H1 (cell line): ENCODE data around the gene INHBB. TPM values are rescaled to one million over a fixed set of nuclear protein-coding genes. Genes with fewer than 3 reads are reported as not detected.

Experiments used
- CTCF ChIA-PET: fragments of 300-600 bp; sonication (Branson Sonifier 250); formaldehyde crosslinking; loops from one replicate; lab custom pipeline; 2021; ENCODE audit not compliant: partially characterized antibody; lab: Charles Lee
- POLR2A ChIA-PET: fragments of 300-600 bp; sonication (Branson Sonifier 250); formaldehyde crosslinking; loops from one replicate; lab custom pipeline; 2021; ENCODE audit warnings: inconsistent platforms; ENCODE audit not compliant: partially characterized antibody; lab: Charles Lee
- DNase-seq, 2 experiments: peaks; one replicate each; pipeline versions ENCODE4 v3.0.0 to v3.0.0-alpha.2; 2010 to 2022; ENCODE audit warnings: low spot score in 2 of 2, low read depth in 1 of 2, mixed read lengths in 1 of 2
- FAIRE-seq: peaks from 2 replicates; lab custom pipeline; 2011; peaks lifted over from hg19 to GRCh38; lab: Jason Lieb, UNC
- H2AFZ ChIP-seq: 2 replicates; pipeline ENCODE4 v1.8.1; 2012; ENCODE audit warnings: low read length, inconsistent platforms
- H2AK5ac ChIP-seq: 2 replicates; pipeline ENCODE4 v1.6.1; 2013; ENCODE audit warnings: low read depth, low read length
- H2BK120ac ChIP-seq: replicated peaks from 2 replicates; pipeline ENCODE3; 2013; ENCODE audit warnings: low read depth, low read length, inconsistent platforms
- H2BK12ac ChIP-seq: 2 replicates; pipeline ENCODE4 v1.6.1; 2013; ENCODE audit warnings: low read depth, low read length
- H2BK15ac ChIP-seq: 2 replicates; pipeline ENCODE4 v1.6.1; 2013; ENCODE audit warnings: low read length
- H2BK20ac ChIP-seq: 2 replicates; pipeline ENCODE4 v1.6.1; 2013; ENCODE audit warnings: low read length
- H2BK5ac ChIP-seq: 2 replicates; pipeline ENCODE4 v1.6.1; 2013; ENCODE audit warnings: low read depth, low read length
- H3K14ac ChIP-seq: 2 replicates; pipeline ENCODE4 v1.6.1; 2013; ENCODE audit warnings: inconsistent platforms; ENCODE audit not compliant: insufficient read length
- H3K18ac ChIP-seq: 2 replicates; pipeline ENCODE4 v1.6.1; 2013; ENCODE audit warnings: low read length; ENCODE audit errors: extremely low read depth
- H3K23ac ChIP-seq: 2 replicates; pipeline ENCODE4 v1.6.1; 2013; ENCODE audit warnings: inconsistent platforms; ENCODE audit not compliant: insufficient read length
- H3K23me2 ChIP-seq: 2 replicates; pipeline ENCODE4 v1.6.1; 2013; ENCODE audit warnings: low read depth, low read length
- H3K27ac ChIP-seq: 2 replicates; pipeline ENCODE4 v1.6.1; 2011; ENCODE audit warnings: low read depth, low read length, inconsistent platforms
- H3K27me3 ChIP-seq, 4 experiments: replicated peaks in 1 of 4; 1 replicate in 1 of 4; 2 replicates in 3 of 4; pipeline versions ENCODE4 v1.6.1 to v1.8.1; 2011 to 2013; ENCODE audit warnings: low read length in 3 of 4, mild to moderate bottlenecking in 3 of 4, inconsistent platforms in 2 of 4, mixed read lengths in 2 of 4, moderate library complexity in 1 of 4; ENCODE audit not compliant: control insufficient read depth in 3 of 4, insufficient read depth in 3 of 4; ENCODE audit errors: extremely low read depth in 1 of 4
- H3K36me3 ChIP-seq, 4 experiments: 2 replicates each; pipeline versions ENCODE4 v1.6.1 to v1.8.1; 2011 to 2013; ENCODE audit warnings: mild to moderate bottlenecking in 4 of 4, low read length in 3 of 4, moderate library complexity in 2 of 4, control low read depth in 1 of 4, inconsistent platforms in 1 of 4; ENCODE audit not compliant: insufficient read depth in 4 of 4, control insufficient read depth in 2 of 4
- H3K4ac ChIP-seq: replicated peaks from 2 replicates; pipeline ENCODE3; 2013; ENCODE audit warnings: low read length, low read depth, mixed read lengths, inconsistent platforms; ENCODE audit not compliant: insufficient read length
- H3K4me1 ChIP-seq, 4 experiments: replicated peaks in 1 of 4; 1 replicate in 1 of 4; 2 replicates in 3 of 4; pipeline versions ENCODE4 v1.6.1 to v1.8.1; 2011 to 2013; ENCODE audit warnings: low read length in 3 of 4, inconsistent platforms in 2 of 4, mixed read lengths in 1 of 4; ENCODE audit not compliant: insufficient read depth in 4 of 4, control insufficient read depth in 3 of 4
- H3K4me2 ChIP-seq, 2 experiments: 2 replicates each; pipeline versions ENCODE4 v1.6.1 to v1.8.1; 2011 to 2013; ENCODE audit warnings: low read depth in 2 of 2, low read length in 2 of 2, control low read depth in 1 of 2, inconsistent platforms in 1 of 2, mild to moderate bottlenecking in 1 of 2; ENCODE audit not compliant: insufficient read depth in 1 of 2
- H3K4me3 ChIP-seq, 4 experiments: fragments of 200-600, 300-600 bp in 1 of 4; sonication (generic), shearing (Covaris generic), sonication (Bioruptor Twin) in 1 of 4; 2 replicates each; pipeline versions ENCODE4 v1.5.1 to v1.8.1; 2011 to 2016; ENCODE audit warnings: low read length in 4 of 4, low read depth in 3 of 4, control low read depth in 2 of 4, inconsistent platforms in 2 of 4, mild to moderate bottlenecking in 2 of 4, mixed read lengths in 1 of 4, moderate library complexity in 1 of 4; ENCODE audit not compliant: insufficient read depth in 2 of 4; ENCODE audit errors: extremely low read depth in 1 of 4
- H3K56ac ChIP-seq: replicated peaks from 2 replicates; pipeline ENCODE3; 2013; ENCODE audit warnings: low read depth, mild to moderate bottlenecking, mixed read lengths, low read length, inconsistent platforms; ENCODE audit not compliant: insufficient read length
- H3K79me1 ChIP-seq: 2 replicates; pipeline ENCODE4 v1.6.1; 2013; ENCODE audit warnings: low read depth, low read length, control low read depth
- H3K79me2 ChIP-seq, 2 experiments: 2 replicates each; pipeline versions ENCODE4 v1.6.1 to v1.8.1; 2012 to 2013; ENCODE audit warnings: low read length in 2 of 2, mild to moderate bottlenecking in 2 of 2, inconsistent platforms in 1 of 2; ENCODE audit not compliant: insufficient read depth in 2 of 2, control insufficient read depth in 1 of 2
- H3K9ac ChIP-seq, 4 experiments: replicated peaks in 1 of 4; 1 replicate in 1 of 4; 2 replicates in 3 of 4; pipeline versions ENCODE4 v1.6.1 to v1.8.1; 2011 to 2013; ENCODE audit warnings: low read depth in 3 of 4, low read length in 3 of 4, control low read depth in 2 of 4, mild to moderate bottlenecking in 2 of 4, moderate library complexity in 2 of 4, inconsistent platforms in 1 of 4; ENCODE audit errors: extremely low read depth in 1 of 4
- H3K9me3 ChIP-seq, 2 experiments: 2 replicates each; pipeline versions ENCODE4 v1.6.1 to v1.8.1; 2012 to 2013; ENCODE audit warnings: mild to moderate bottlenecking in 2 of 2, moderate library complexity in 2 of 2, control low read depth in 1 of 2, inconsistent platforms in 1 of 2, low read depth in 1 of 2, low read length in 1 of 2, mixed read lengths in 1 of 2; ENCODE audit not compliant: insufficient read depth in 2 of 2
- H4K20me1 ChIP-seq, 2 experiments: replicated peaks in 1 of 2; 2 replicates each; pipeline versions ENCODE3 to v1.8.1; 2011 to 2013; ENCODE audit warnings: inconsistent platforms in 2 of 2, low read length in 2 of 2, mild to moderate bottlenecking in 1 of 2; ENCODE audit not compliant: insufficient read depth in 2 of 2, control insufficient read depth in 1 of 2
- H4K5ac ChIP-seq: 2 replicates; pipeline ENCODE4 v1.6.1; 2013; ENCODE audit warnings: low read length, low read depth, mixed read lengths, inconsistent platforms; ENCODE audit not compliant: insufficient read length
- H4K8ac ChIP-seq: 2 replicates; pipeline ENCODE4 v1.8.0; 2013; ENCODE audit warnings: mild to moderate bottlenecking, moderate library complexity, low read length, inconsistent platforms; ENCODE audit not compliant: insufficient read depth; ENCODE audit errors: extremely low read depth
- H4K91ac ChIP-seq: replicated peaks from 2 replicates; pipeline ENCODE3; 2013; ENCODE audit warnings: low read length, mixed read lengths, inconsistent platforms; ENCODE audit not compliant: insufficient read length
- CTBP2 ChIP-seq: IDR thresholded peaks from 2 replicates; pipeline ENCODE4 v1.7.0; 2011; ENCODE audit warnings: borderline replicate concordance, mild to moderate bottlenecking, moderate library complexity, mixed read lengths, low read length; ENCODE audit not compliant: insufficient read depth, insufficient read length
- KDM1A ChIP-seq: fragments of 200-600, 300-600 bp; sonication (generic); IDR thresholded peaks from 2 replicates; pipeline ENCODE4 v1.7.1; 2016; ENCODE audit warnings: mild to moderate bottlenecking, low read length, borderline replicate concordance
- WGBS, 2 experiments: shearing (Covaris generic) in 1 of 2; methylation state at CpG; one replicate each; pipeline versions ENCODE4 v1.1.6 to v1.1.7; 2013 to 2015; ENCODE audit warnings: low lambda C conversion rate in 2 of 2, mixed read lengths in 2 of 2, inconsistent platforms in 1 of 2, low coverage in 1 of 2, missing lambda C conversion rate in 1 of 2; ENCODE audit not compliant: insufficient replicate concordance in 2 of 2, insufficient coverage in 1 of 2, insufficient read length in 1 of 2; ENCODE audit errors: extremely low coverage in 1 of 2, missing lambda C conversion rate in 1 of 2; 5-methylcytosine and 5-hydroxymethylcytosine counted together
- polyA plus RNA-seq, 7 experiments: library from polyadenylated mRNA; depleted of rRNA in 3 of 7; stranded (reverse) in 5 of 7; unstranded in 2 of 7; fragments of >200 nt in 5 of 7; fragments of 200-250 nt in 2 of 7; gene quantifications; 1 replicate in 5 of 7; 2 replicates in 1 of 7; 4 replicates in 1 of 7; pipeline versions ENCODE4 v1.2.1 to v1.2.3, GENCODE V29; 2011 to 2013; ENCODE audit warnings: missing spikeins in 2 of 7, mixed read lengths in 2 of 7
- total RNA-seq: library from RNA; stranded (reverse); fragmentation: NEBNext Ultra II Directional; extraction: Animal tissue kit (Norgen Biotek cat#: 25700); gene quantifications from 2 replicates; pipeline ENCODE4 v1.2.1, GENCODE V29; 2021

INHBB gene
- total and polyA plus RNA-seq, 2 of the 8 experiments (the other 6 are each of a cell fraction or from before 2014, with no cell fraction given) = 0.30 to 0.32 TPM

DNA sequence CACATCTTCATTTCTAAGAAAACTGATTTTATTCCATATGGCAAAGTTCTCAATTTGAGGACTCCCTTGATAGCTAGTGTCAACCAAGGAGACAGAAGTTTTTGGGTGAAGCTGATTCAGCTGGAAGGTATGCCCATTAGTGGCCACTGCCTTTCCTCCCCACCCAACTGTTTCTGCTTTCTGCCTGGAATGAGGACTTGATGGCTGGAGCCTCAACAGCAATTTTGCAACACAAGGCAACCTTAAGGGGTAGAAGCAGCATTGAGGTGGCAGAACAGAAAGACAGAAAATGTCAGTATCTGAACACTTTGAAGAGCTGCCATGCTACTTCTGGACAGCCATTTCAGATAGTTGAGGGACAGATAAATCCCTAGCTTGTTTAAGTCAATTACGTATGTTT is 47.0 kb downstream of the INHBB start:
- H3K23ac ChIP-seq = no peak overlapping the region
- TF ChIP-seq KDM1A (peak; percentile 81), CTBP2 (no peak)
- no peak overlapping the region for H3K4me2 ChIP-seq
- H3K4me3 ChIP-seq = no peak overlapping the region
- no peak overlapping the region for H2BK15ac ChIP-seq
- H3K4me1 ChIP-seq = peaks cover 0 to 12% (median 0%) of the 10 kb centered on the region in 4 experiments; a peak in 2 of 7 replicates
- H3K56ac ChIP-seq = no peak overlapping the region
- no peaks in the 10 kb centered on the region for H3K36me3 ChIP-seq
- no peak overlapping the region for H2BK120ac ChIP-seq
- H3K79me2 ChIP-seq = no peaks in the 10 kb centered on the region
- no peak overlapping the region for H4K5ac ChIP-seq
- FAIRE-seq = no peak
- no peak overlapping the region for H2BK12ac ChIP-seq
- H4K20me1 ChIP-seq = no peaks in the 10 kb centered on the region
- no peak overlapping the region for H2BK20ac ChIP-seq
- 91% methylated on average over 1 of the region's 1 CpG; no CpG with 5 or more reads in 1 of the 2 experiments for WGBS, 2 experiments
- H3K9me3 ChIP-seq = no peaks in the 10 kb centered on the region
- H2BK5ac ChIP-seq = no peak overlapping the region
- H3K18ac ChIP-seq = no peak overlapping the region
- H3K27ac ChIP-seq = no peak overlapping the region
- no peaks in the 10 kb centered on the region for H3K79me1 ChIP-seq
- POLR2A ChIA-PET = no interaction called here
- H3K23me2 ChIP-seq = no peaks in the 10 kb centered on the region
- H2AFZ ChIP-seq = no peak overlapping the region
- H4K8ac ChIP-seq = no peak overlapping the region
- no peak overlapping the region for H3K4ac ChIP-seq
- H2AK5ac ChIP-seq = no peak overlapping the region
- H3K9ac ChIP-seq = no peak overlapping the region
- no peak overlapping the region for H4K91ac ChIP-seq
- H3K14ac ChIP-seq = no peak overlapping the region
- peaks cover 0 to 3% (median 0%) of the 10 kb centered on the region in 4 experiments; a peak in 4 of 7 replicates for H3K27me3 ChIP-seq
- CTCF ChIA-PET = interaction anchor here (0.9 to 2.6 kb wide), 6 partner anchors 10 to 492 kb away, joined by 3 to 6 read pairs (median 4); no protein-coding TSS in a partner anchor
- no peak for DNase-seq
